NK-92 (cell line): ENCODE results near the gene OR6S1.

Experiments
- DNase-seq: peaks from one replicate; lab custom pipeline; 2025; ENCODE audit not compliant: unreplicated experiment; lab: John Stamatoyannopoulos, UW

The OR6S1 gene

GRCh38 chr14:20641591-20641990, at the start of gene OR6S1:
Gene OR6S1 (minus strand): TSS chr14:20641691. CDS start chr14:20641691, 0 bp downstream.
- no peak for DNase-seq

GRCh38 chr14:20690848-20691640, 49.6 kb upstream of the OR6S1 start:
- no peak for DNase-seq

GRCh38 chr14:20688167-20688839, 46.8 kb upstream of the OR6S1 start, which contains the start of gene ANG:
Gene ANG (plus strand): TSS chr14:20688764. CDS start chr14:20693565, 4,801 bp downstream.
- no peak for DNase-seq

- DNase-seq = no peak
Measured at GRCh38 chr14:20687362-20688166, 46.1 kb upstream of the OR6S1 start.

GRCh38 chr14:20686386-20687143, 45.1 kb upstream of the OR6S1 start:
- no peak for DNase-seq

GRCh38 chr14:20684662-20685456, 43.4 kb upstream of the OR6S1 start:
- no peak for DNase-seq

GRCh38 chr14:20683891-20684661, 42.6 kb upstream of the OR6S1 start, which contains the start of gene RNASE4:
Gene RNASE4 (plus strand): TSS chr14:20684560. CDS start chr14:20699372, 14,812 bp downstream.
- no peak for DNase-seq

GRCh38 chr14:20683125-20683890, 41.8 kb upstream of the OR6S1 start:
- DNase-seq = no peak

GRCh38 chr14:20682435-20683124, 41.1 kb upstream of the OR6S1 start:
- DNase-seq = no peak

- no peak for DNase-seq
Measured at GRCh38 chr14:20682127-20682434, 40.6 kb upstream of the OR6S1 start.

GRCh38 chr14:20681348-20682126, 40.0 kb upstream of the OR6S1 start:
- peak; percentile 42 for DNase-seq

- DNase-seq = no peak
Measured at GRCh38 chr14:20680843-20681347, 39.4 kb upstream of the OR6S1 start.

GRCh38 chr14:20680363-20680762, 38.9 kb upstream of the OR6S1 start:
- no peak for DNase-seq

- DNase-seq = no peak
Measured at GRCh38 chr14:20679907-20680306, 38.4 kb upstream of the OR6S1 start.

GRCh38 chr14:20676072-20676471, 34.6 kb upstream of the OR6S1 start:
- DNase-seq = no peak

- DNase-seq = no peak
Measured at GRCh38 chr14:20675669-20676068, 34.2 kb upstream of the OR6S1 start.
